Astrocyte (in vitro differentiated cells and primary cell): Measurements from ENCODE around the gene C1orf53.

Source experiments
- CTCF ChIP-seq: IDR thresholded peaks from 2 replicates; pipeline ENCODE4 v1.5.1; 2011; ENCODE audit warnings: low read depth, mild to moderate bottlenecking, inconsistent platforms, low read length, moderate library complexity; ENCODE audit not compliant: insufficient read depth
- EZH2 ChIP-seq: IDR thresholded peaks from 2 replicates; pipeline ENCODE4 v1.6.1; 2012; ENCODE audit warnings: mild to moderate bottlenecking, low read length, inconsistent platforms; ENCODE audit not compliant: insufficient read depth

GRCh38 chr1:197954718-197955418, 52.4 kb downstream of the C1orf53 start:
- no peak for TF ChIP-seq CTCF
- TF ChIP-seq EZH2: no peak
